SK-N-SH (cell line): ENCODE data around the gene POU3F3. TPM values are rescaled to one million over a fixed set of nuclear protein-coding genes. Genes with fewer than 3 reads are reported as not detected.

Experiments
- CTCF ChIA-PET: fragments of 300-600, 350-600 bp; formaldehyde crosslinking; extraction: SDS; loops from one replicate; lab custom pipeline; 2021; lab: Yijun Ruan, JAX
- POLR2A ChIA-PET: fragments of 350-600 bp; sonication (Branson Sonifier 250); formaldehyde crosslinking; extraction: SDS; loops from one replicate; lab custom pipeline; 2020; ENCODE audit warnings: antibody characterized with exemption, inconsistent platforms; lab: Yijun Ruan, JAX
- DNase-seq: peaks from one replicate; pipeline ENCODE4 v3.0.0; 2012
- H2AFZ ChIP-seq: fragments of 200-600 bp; sonication (generic); 2 replicates; pipeline ENCODE4 v1.8.1; 2016; ENCODE audit warnings: antibody characterized with exemption, mild to moderate bottlenecking, low read depth
- H3F3A ChIP-seq: fragments of 200-600 bp; sonication (generic); replicated peaks from 2 replicates; pipeline ENCODE3; 2016; ENCODE audit warnings: antibody characterized with exemption, mild to moderate bottlenecking; ENCODE audit not compliant: insufficient read depth
- H3K27ac ChIP-seq, 2 experiments: fragments of 200-500 bp in 1 of 2; fragments of 200-600 bp in 1 of 2; sonication (Bioruptor generic) in 1 of 2; sonication (generic), shearing (Covaris generic) in 1 of 2; 2 replicates each; pipeline versions ENCODE4 v1.5.1 to v1.6.1; 2014 to 2016; ENCODE audit warnings: low read depth in 2 of 2, inconsistent platforms in 1 of 2, low read length in 1 of 2, mild to moderate bottlenecking in 1 of 2, mixed read lengths in 1 of 2
- H3K27me3 ChIP-seq: fragments of 200-600 bp; sonication (generic), shearing (Covaris generic); 2 replicates; pipeline ENCODE4 v1.6.1; 2016; ENCODE audit warnings: mixed run types; ENCODE audit not compliant: insufficient read depth
- H3K36me3 ChIP-seq, 2 experiments: fragments of 200-500 bp in 1 of 2; fragments of 200-600 bp in 1 of 2; sonication (Bioruptor generic) in 1 of 2; sonication (generic) in 1 of 2; replicated peaks in 1 of 2; 2 replicates each; pipeline versions ENCODE3 to v1.5.1; 2014 to 2016; ENCODE audit warnings: low read length in 1 of 2, mild to moderate bottlenecking in 1 of 2; ENCODE audit not compliant: insufficient read depth in 2 of 2, control insufficient read depth in 1 of 2
- H3K4me1 ChIP-seq, 2 experiments: fragments of 200-500 bp in 1 of 2; fragments of 200-600 bp in 1 of 2; sonication (Bioruptor generic) in 1 of 2; sonication (generic), shearing (Covaris generic) in 1 of 2; 2 replicates each; pipeline versions ENCODE4 v1.5.1 to v1.6.1; 2014 to 2016; ENCODE audit warnings: low read depth in 1 of 2, low read length in 1 of 2, mixed run types in 1 of 2; ENCODE audit not compliant: insufficient read depth in 2 of 2, control insufficient read depth in 1 of 2
- H3K4me2 ChIP-seq: fragments of 200-600 bp; sonication (generic), shearing (Covaris generic); 2 replicates; pipeline ENCODE4 v1.6.1; 2017; ENCODE audit warnings: mixed run types
- H3K4me3 ChIP-seq, 2 experiments: fragments of 200-500 bp in 1 of 2; fragments of 200-600 bp in 1 of 2; sonication (Bioruptor generic) in 1 of 2; sonication (generic), shearing (Covaris generic) in 1 of 2; 2 replicates each; pipeline versions ENCODE4 v1.5.1 to v1.8.1; 2014 to 2016; ENCODE audit warnings: low read depth in 2 of 2, inconsistent platforms in 1 of 2, low read length in 1 of 2, mild to moderate bottlenecking in 1 of 2, mixed read lengths in 1 of 2, moderate library complexity in 1 of 2
- H3K79me2 ChIP-seq: fragments of 200-600 bp; sonication (generic); 2 replicates; pipeline ENCODE4 v1.8.1; 2017; ENCODE audit warnings: mild to moderate bottlenecking; ENCODE audit not compliant: insufficient read depth
- H3K9ac ChIP-seq: fragments of 200-600 bp; sonication (generic); 2 replicates; pipeline ENCODE4 v1.6.1; 2017; ENCODE audit warnings: mixed run types
- H3K9me2 ChIP-seq: fragments of 200-600 bp; sonication (generic); 2 replicates; pipeline ENCODE4 v1.6.1; 2017; ENCODE audit warnings: mixed run types
- H3K9me3 ChIP-seq: fragments of 200-600 bp; sonication (generic); 2 replicates; pipeline ENCODE4 v1.6.1; 2017; ENCODE audit warnings: mixed run types, mild to moderate bottlenecking, moderate library complexity
- H4K20me1 ChIP-seq: fragments of 200-600 bp; sonication (generic); 2 replicates; pipeline ENCODE4 v1.6.1; 2017; ENCODE audit warnings: mild to moderate bottlenecking, mixed run types; ENCODE audit not compliant: insufficient read depth
- EP300 ChIP-seq, 2 experiments: IDR thresholded peaks; 2 replicates each; pipeline versions ENCODE4 v1.4.0 to v1.6.1; 2012; ENCODE audit warnings: borderline replicate concordance in 1 of 2, low read depth in 1 of 2, low read length in 1 of 2
- EZH2phosphoT487 ChIP-seq: fragments of 200-600 bp; sonication (generic); IDR thresholded peaks from 2 replicates; pipeline ENCODE4 v1.6.1; 2017; ENCODE audit warnings: low read depth, mixed run types, mild to moderate bottlenecking, antibody characterized with exemption, moderate library complexity, borderline replicate concordance
- GABPA ChIP-seq: IDR thresholded peaks from 2 replicates; pipeline ENCODE4 v1.4.0; 2012; ENCODE audit warnings: low read depth, mild to moderate bottlenecking
- GATA2 ChIP-seq: sonication (generic); formaldehyde crosslinking; IDR thresholded peaks from 2 replicates; pipeline ENCODE4 v1.5.0; 2020; ENCODE audit warnings: mild to moderate bottlenecking, missing genetic modification reagents
- MXI1 ChIP-seq: IDR thresholded peaks from 2 replicates; pipeline ENCODE4 v1.6.1; 2012; ENCODE audit warnings: mild to moderate bottlenecking, low read depth, low read length, improper control_type of control experiment
- POLR2AphosphoS5 ChIP-seq: IDR thresholded peaks from 2 replicates; pipeline ENCODE4 v1.6.1; 2012; ENCODE audit warnings: low read depth, low read length
- RXRA ChIP-seq: IDR thresholded peaks from 2 replicates; pipeline ENCODE4 v1.4.0; 2012; ENCODE audit warnings: low read depth, mild to moderate bottlenecking, borderline replicate concordance
- SMC3 ChIP-seq: IDR thresholded peaks from 2 replicates; pipeline ENCODE4 v1.6.1; 2012; ENCODE audit warnings: low read depth, low read length, improper control_type of control experiment
- WGBS: methylation state at CpG from one replicate; pipeline ENCODE4 v1.1.6; 2017; ENCODE audit warnings: low lambda C conversion rate; 5-methylcytosine and 5-hydroxymethylcytosine counted together
- polyA plus RNA-seq, 3 experiments: library from polyadenylated mRNA; depleted of rRNA; stranded (reverse); fragments of >200 nt; gene quantifications; 2 replicates each; pipeline ENCODE4 v1.2.3, GENCODE V29; 2012

Gene POU3F3
- polyA plus RNA-seq, 1 of the 3 experiments (the other 2 are of a cell fraction) = not detected

GRCh38 chr2:104845946-104846785 is 7.7 kb upstream of the POU3F3 start:
- Histone ChIP-seq H3K79me2 (no peaks in the 10 kb centered on the region), H3K9me3 (no peaks in the 10 kb centered on the region), H3K27ac (no peak overlapping the region), H3F3A (no peaks in the 10 kb centered on the region), H3K4me2 (no peak overlapping the region), H3K36me3 (no peaks in the 10 kb centered on the region), H3K4me1 (peaks cover 0 to 3% of the 10 kb centered on the region in 2 experiments; a peak in 1 of 4 replicates), H2AFZ (no peak overlapping the region), H3K4me3 (no peak overlapping the region), H3K9me2 (no peaks in the 10 kb centered on the region), H4K20me1 (no peaks in the 10 kb centered on the region), H3K27me3 (peaks cover 43% of the 10 kb centered on the region), H3K9ac (no peak overlapping the region)
- ChIA-PET CTCF (interaction anchor here (1.0 to 5.0 kb wide), 3 partner anchors 9 to 888 kb away, joined by 3 to 60 read pairs (median 3); no protein-coding TSS in a partner anchor), POLR2A (no interaction called here)
- WGBS = 51% methylated on average over 16 of the region's 16 CpGs
- no peak for DNase-seq
- TF ChIP-seq EZH2phosphoT487 (no peak), EP300 (IDR thresholded peaks at IDR 0.05; ENCODE audit: borderline replicate concordance in 1 of 2, low read depth in 1 of 2, low read length in 1 of 2) (no peak), RXRA (no peak)

- Histone ChIP-seq H3K9ac (no peak overlapping the region), H3K79me2 (no peaks in the 10 kb centered on the region), H3K4me2 (no peak overlapping the region), H3K9me3 (no peaks in the 10 kb centered on the region), H4K20me1 (no peaks in the 10 kb centered on the region), H2AFZ (no peak overlapping the region), H3K4me3 (no peak overlapping the region), H3K4me1 (peaks cover 0 to 3% of the 10 kb centered on the region in 2 experiments; a peak in 1 of 4 replicates), H3K9me2 (no peaks in the 10 kb centered on the region), H3K27ac (no peak overlapping the region), H3F3A (no peaks in the 10 kb centered on the region), H3K36me3 (no peaks in the 10 kb centered on the region), H3K27me3 (peaks cover 51% of the 10 kb centered on the region)
- WGBS = 61% methylated on average over 9 of the region's 9 CpGs
- TF ChIP-seq SMC3 (no peak), POLR2AphosphoS5 (no peak), GABPA (no peak), MXI1 (no peak), GATA2 (CRISPR knock-in tag) (no peak)
- POLR2A ChIA-PET = no interaction called here
- CTCF ChIA-PET = interaction anchor here (1.0 to 5.0 kb wide), 4 partner anchors 10 to 888 kb away, joined by 3 to 60 read pairs (median 4); no protein-coding TSS in a partner anchor
- DNase-seq = no peak
Observed at GRCh38 chr2:104846786-104847585, 6.9 kb upstream of the POU3F3 start.
